PC-9 (cell line): ENCODE results near the gene LRRC32.

ENCODE experiments used
- EZH2 ChIP-seq: fragments of 200-600 bp; sonication (generic); IDR thresholded peaks from 2 replicates; pipeline ENCODE4 v1.8.0; 2017; ENCODE audit warnings: antibody characterized with exemption, low read depth
- TF ChIP-seq, protein P1 (sequence below): fragments of 200-600 bp; sonication (generic); conservative IDR thresholded peaks from 2 replicates; pipeline ENCODE4 v1.6.1; 2017; ENCODE audit warnings: mixed run types, antibody characterized with exemption, mild to moderate bottlenecking, moderate library complexity

DNA sequence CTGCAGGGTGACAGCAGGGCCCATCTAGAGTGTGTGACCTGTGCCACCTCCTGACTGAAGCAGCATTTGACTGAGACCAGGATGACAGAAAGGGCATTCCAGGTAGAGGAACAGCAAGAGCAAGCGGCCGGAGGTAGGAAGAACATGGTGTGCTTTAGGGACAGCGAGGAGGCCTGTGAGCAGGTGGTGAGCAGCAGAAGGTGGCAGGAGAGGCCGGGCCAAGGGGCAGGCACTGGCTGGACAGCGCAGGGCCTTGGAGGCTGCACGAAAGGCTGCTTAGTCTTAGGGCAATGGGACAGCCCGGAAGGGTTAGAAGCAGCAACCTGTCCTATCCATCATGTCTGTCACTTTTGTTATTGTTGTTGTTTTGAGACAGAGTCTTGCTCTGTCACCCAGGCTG lies 17.6 kb upstream of the LRRC32 start:
- no peak for TF ChIP-seq EZH2
- TF ChIP-seq, protein P1, sequence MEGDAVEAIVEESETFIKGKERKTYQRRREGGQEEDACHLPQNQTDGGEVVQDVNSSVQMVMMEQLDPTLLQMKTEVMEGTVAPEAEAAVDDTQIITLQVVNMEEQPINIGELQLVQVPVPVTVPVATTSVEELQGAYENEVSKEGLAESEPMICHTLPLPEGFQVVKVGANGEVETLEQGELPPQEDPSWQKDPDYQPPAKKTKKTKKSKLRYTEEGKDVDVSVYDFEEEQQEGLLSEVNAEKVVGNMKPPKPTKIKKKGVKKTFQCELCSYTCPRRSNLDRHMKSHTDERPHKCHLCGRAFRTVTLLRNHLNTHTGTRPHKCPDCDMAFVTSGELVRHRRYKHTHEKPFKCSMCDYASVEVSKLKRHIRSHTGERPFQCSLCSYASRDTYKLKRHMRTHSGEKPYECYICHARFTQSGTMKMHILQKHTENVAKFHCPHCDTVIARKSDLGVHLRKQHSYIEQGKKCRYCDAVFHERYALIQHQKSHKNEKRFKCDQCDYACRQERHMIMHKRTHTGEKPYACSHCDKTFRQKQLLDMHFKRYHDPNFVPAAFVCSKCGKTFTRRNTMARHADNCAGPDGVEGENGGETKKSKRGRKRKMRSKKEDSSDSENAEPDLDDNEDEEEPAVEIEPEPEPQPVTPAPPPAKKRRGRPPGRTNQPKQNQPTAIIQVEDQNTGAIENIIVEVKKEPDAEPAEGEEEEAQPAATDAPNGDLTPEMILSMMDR, result no peak
